HL-60 (cell line): ENCODE results near the gene DLGAP5.

ENCODE experiments used
- CTCF ChIP-seq: IDR thresholded peaks from one replicate; pipeline ENCODE4 v1.5.1; 2011; ENCODE audit warnings: low read length, control low read depth, inconsistent platforms; ENCODE audit not compliant: insufficient read depth
- SPI1 ChIP-seq: IDR thresholded peaks from 2 replicates; pipeline ENCODE4 v1.6.1; 2012; ENCODE audit warnings: low read depth, mild to moderate bottlenecking, borderline replicate concordance

DNA sequence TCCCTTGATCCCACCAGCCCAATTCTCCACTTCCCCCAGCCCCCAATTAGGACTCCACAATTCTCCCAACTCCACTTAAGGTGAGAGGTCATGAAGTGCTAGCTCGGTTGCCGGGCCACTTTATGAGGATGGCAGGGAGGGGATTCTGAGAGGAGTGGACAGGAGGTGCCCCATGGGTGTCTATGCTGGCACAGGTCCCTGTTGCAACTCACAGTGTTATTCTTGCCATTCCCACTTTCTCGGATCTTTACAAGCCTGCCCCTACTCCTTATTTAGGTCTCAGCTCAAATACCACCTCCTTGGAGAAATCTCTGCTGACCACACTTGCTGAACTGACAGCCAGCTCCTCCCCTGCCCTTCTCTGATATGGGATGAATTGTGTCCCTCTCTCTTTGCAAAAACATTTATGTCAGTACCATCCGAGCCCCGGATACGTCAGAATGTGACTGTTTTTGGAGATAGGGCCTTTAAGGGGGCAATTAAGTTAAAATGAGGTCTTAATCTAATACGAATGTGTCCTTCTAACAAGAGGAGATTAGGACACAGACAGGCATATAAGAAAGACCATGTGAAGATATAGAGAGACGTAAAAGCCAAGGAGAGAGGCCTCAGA, 66.5 kb downstream of the DLGAP5 start:
- TF ChIP-seq CTCF, result no peak
- TF ChIP-seq SPI1, result no peak
